ENCODE data around the gene LDLR. TPM values are rescaled to one million over a fixed set of nuclear protein-coding genes. Genes with fewer than 3 reads are reported as not detected.
"Not testable (repeated sequence)": the region's sequence is repeated elsewhere in the genome, so short reads cannot be mapped to it uniquely, and the experiment has no call there.

Gene LDLR
- total RNA-seq, 1 donor from 2014 or later = 158 TPM

- peaks cover 53% of the 10 kb centered on the region for H3K36me3 Mint-ChIP-seq (ENCODE audit: low read depth, unreplicated experiment)
- H3K4me3 Mint-ChIP-seq (ENCODE audit: unreplicated experiment) = peak overlapping the region; percentile 80
- H3K27me3 Mint-ChIP-seq (ENCODE audit: unreplicated experiment) = peaks cover 14% of the 10 kb centered on the region
- no peaks in the 10 kb centered on the region for H3K9me3 Mint-ChIP-seq (ENCODE audit: unreplicated experiment)
- H3K4me1 Mint-ChIP-seq (ENCODE audit: unreplicated experiment) = peaks cover 21% of the 10 kb centered on the region
- H3K27ac Mint-ChIP-seq (ENCODE audit: unreplicated experiment) = peak overlapping the region; percentile 90
- TF ChIP-seq CTCF (IDR thresholded peaks at IDR 0.05; ENCODE audit: unreplicated experiment) = no peak
- no peak for DNase-seq (ENCODE audit: low spot score)
These were observed 42.2 kb downstream of the LDLR start for GRCh38 chr19:11131471-11131870.

GRCh38 chr19:11136400-11137101 is 47.3 kb downstream of the LDLR start:
- peak overlapping the region; percentile 65 for H3K4me3 Mint-ChIP-seq (ENCODE audit: unreplicated experiment)

GRCh38 chr19:11137542-11138384 is 48.5 kb downstream of the LDLR start:
- peaks cover 33% of the 10 kb centered on the region for H3K4me1 Mint-ChIP-seq (ENCODE audit: unreplicated experiment)
- DNase-seq (ENCODE audit: low spot score) = peak; percentile 79
- peaks cover 18% of the 10 kb centered on the region for H3K27me3 Mint-ChIP-seq (ENCODE audit: unreplicated experiment)
- peak; percentile 50 for TF ChIP-seq CTCF (IDR thresholded peaks at IDR 0.05; ENCODE audit: unreplicated experiment)
- H3K36me3 Mint-ChIP-seq (ENCODE audit: low read depth, unreplicated experiment) = peaks cover 20% of the 10 kb centered on the region
- H3K27ac Mint-ChIP-seq (ENCODE audit: unreplicated experiment) = peak overlapping the region; percentile 98
- no peaks in the 10 kb centered on the region for H3K9me3 Mint-ChIP-seq (ENCODE audit: unreplicated experiment)
- H3K4me3 Mint-ChIP-seq (ENCODE audit: unreplicated experiment) = no peak overlapping the region

More at GRCh38 chr19:11136400-11137101, 47.3 kb downstream of the LDLR start:
- Mint-ChIP-seq H3K36me3 (ENCODE audit: low read depth, unreplicated experiment) (peaks cover 28% of the 10 kb centered on the region), H3K27me3 (ENCODE audit: unreplicated experiment) (peaks cover 20% of the 10 kb centered on the region), H3K4me1 (ENCODE audit: unreplicated experiment) (peaks cover 28% of the 10 kb centered on the region), H3K9me3 (ENCODE audit: unreplicated experiment) (no peaks in the 10 kb centered on the region), H3K27ac (ENCODE audit: unreplicated experiment) (peak overlapping the region; percentile 98)
- TF ChIP-seq CTCF (IDR thresholded peaks at IDR 0.05; ENCODE audit: unreplicated experiment) = no peak
- DNase-seq (ENCODE audit: low spot score) = no peak

- Mint-ChIP-seq H3K4me3 (ENCODE audit: unreplicated experiment) (no peak overlapping the region), H3K27me3 (ENCODE audit: unreplicated experiment) (peaks cover 17% of the 10 kb centered on the region), H3K9me3 (ENCODE audit: unreplicated experiment) (no peaks in the 10 kb centered on the region), H3K36me3 (ENCODE audit: low read depth, unreplicated experiment) (peaks cover 13% of the 10 kb centered on the region), H3K4me1 (ENCODE audit: unreplicated experiment) (peaks cover 40% of the 10 kb centered on the region), H3K27ac (ENCODE audit: unreplicated experiment) (peak overlapping the region; percentile 96)
- DNase-seq (ENCODE audit: low spot score) = peak; percentile 47
- no peak for TF ChIP-seq CTCF (IDR thresholded peaks at IDR 0.05; ENCODE audit: unreplicated experiment)
These were observed 49.5 kb downstream of the LDLR start for GRCh38 chr19:11138601-11139300.

- not testable (repeated sequence) for DNase-seq (ENCODE audit: low spot score); H3K4me3 Mint-ChIP-seq (ENCODE audit: unreplicated experiment); H3K9me3 Mint-ChIP-seq (ENCODE audit: unreplicated experiment); H3K36me3 Mint-ChIP-seq (ENCODE audit: low read depth, unreplicated experiment)
- H3K4me1 Mint-ChIP-seq (ENCODE audit: unreplicated experiment) = peaks cover 40% of the 10 kb centered on the region
- H3K27me3 Mint-ChIP-seq (ENCODE audit: unreplicated experiment) = peaks cover 21% of the 10 kb centered on the region
- H3K27ac Mint-ChIP-seq (ENCODE audit: unreplicated experiment) = peak overlapping the region; percentile 96
These were observed 50.8 kb downstream of the LDLR start for GRCh38 chr19:11140023-11140538.
